Measurements from ENCODE around the gene ADGRV1.

- TF ChIP-seq CTCF (conservative IDR thresholded peaks at IDR 0.05; ENCODE audit: low read length) (no peak), EZH2phosphoT487 (IDR thresholded peaks at IDR 0.05; ENCODE audit: borderline replicate concordance) (no peak)
Observed at GRCh38 chr5:90967851-90968250, 409.3 kb downstream of the ADGRV1 start.

Measured in Loucy (cell line).